Upper lobe of left lung (tissue), 4 donors: ENCODE data around the gene BAG5.

ENCODE experiments used
- CTCF ChIP-seq, 6 experiments: fragments of 450-650 bp in 4 of 6; fragments of 200-600 bp in 2 of 6; sonication (generic) in 2 of 6; IDR thresholded peaks; one replicate each; pipeline ENCODE4 v1.5.1; 2016 to 2019; ENCODE audit warnings: antibody characterized with exemption in 6 of 6
- EP300 ChIP-seq, 4 donors: sonication (generic); formaldehyde crosslinking; IDR thresholded peaks; one replicate each; pipeline ENCODE4 v1.5.1; 2017; ENCODE audit warnings: antibody characterized with exemption in 4 of 4, control low read depth in 2 of 4
- POLR2A ChIP-seq, 4 donors: fragments of 450-650 bp; IDR thresholded peaks; one replicate each; pipeline ENCODE4 v1.5.1; 2016 to 2017; ENCODE audit warnings: antibody characterized with exemption in 4 of 4, mild to moderate bottlenecking in 2 of 4
- POLR2AphosphoS5 ChIP-seq, 2 donors: sonication (generic); formaldehyde crosslinking; IDR thresholded peaks; one replicate each; pipeline ENCODE4 v1.5.1; 2017; ENCODE audit warnings: antibody characterized with exemption in 2 of 2

GRCh38 chr14:103594265-103594664, 31.8 kb upstream of the BAG5 start:
- TF ChIP-seq CTCF (IDR thresholded peaks at IDR 0.05) (no peak), POLR2AphosphoS5 (IDR thresholded peaks at IDR 0.05) (no peak), POLR2A (IDR thresholded peaks at IDR 0.05) (no peak), EP300 (IDR thresholded peaks at IDR 0.05) (no peak)
